OCI-LY7 (cell line): ENCODE measurements around the gene TMEM181.
"Not testable (repeated sequence)": the region's sequence is repeated elsewhere in the genome, so short reads cannot be mapped to it uniquely, and the experiment has no call there.

ENCODE experiments used
- CTCF ChIP-seq: fragments of 200-600 bp; sonication (generic); conservative IDR thresholded peaks from 2 replicates; pipeline ENCODE4 v1.5.1; 2014; ENCODE audit warnings: mild to moderate bottlenecking, antibody characterized with exemption, low read length, moderate library complexity, mixed read lengths
- EZH2phosphoT487 ChIP-seq: fragments of 200-600 bp; sonication (generic); IDR thresholded peaks from 2 replicates; pipeline ENCODE4 v1.6.1; 2018; ENCODE audit warnings: low read depth, borderline replicate concordance, mild to moderate bottlenecking, mixed run types, antibody characterized with exemption, low read length, moderate library complexity, mixed read lengths

GRCh38 chr6:158557110-158557509 lies 2.8 kb upstream of the TMEM181 start:
- TF ChIP-seq CTCF, EZH2phosphoT487: not testable (repeated sequence)
